Lung microvascular endothelial cell (primary cell): Measurements from ENCODE around the gene AIFM2. TPM values are rescaled to one million over a fixed set of nuclear protein-coding genes. Genes with fewer than 3 reads are reported as not detected.

Experiments used
- total RNA-seq: library from RNA; depleted of rRNA; stranded (reverse); fragments of >200 nt; gene quantifications from 2 replicates; pipeline ENCODE4 v1.2.1, GENCODE V29; 2014

Gene AIFM2
- total RNA-seq, 1 donor from 2014 or later = 0.40 TPM

Other genes starting within 250 kb of the AIFM2 start
- under 0.01 TPM in 1 of 2 replicates, not detected in the other for gene MACROH2A2, start 80.0 kb downstream of the AIFM2 start, total RNA-seq
- 3.5 and 4.8 TPM in 2 replicates for gene TYSND1, start 13.9 kb upstream of the AIFM2 start, total RNA-seq
- 108 and 156 TPM in 2 replicates for gene SAR1A, start 37.7 kb upstream of the AIFM2 start, total RNA-seq
- gene PPA1, start 100.6 kb upstream of the AIFM2 start, total RNA-seq = 74.8 and 150 TPM in 2 replicates
- not detected in 2 replicates for gene NPFFR1, start 151.2 kb upstream of the AIFM2 start, total RNA-seq
- 1.8 and 3.7 TPM in 2 replicates for gene LRRC20, start 249.8 kb upstream of the AIFM2 start, total RNA-seq